Smooth muscle cell (in vitro differentiated cells): ENCODE results near the gene IL16. TPM values are rescaled to one million over a fixed set of nuclear protein-coding genes. Genes with fewer than 3 reads are reported as not detected.

ENCODE experiments used
- DNase-seq: peaks from one replicate; lab custom pipeline; 2025; ENCODE audit not compliant: unreplicated experiment; lab: John Stamatoyannopoulos, UW
- H2AFZ ChIP-seq: fragments of 200-600 bp; sonication (generic); 2 replicates; pipeline ENCODE4 v1.6.0; 2016; ENCODE audit warnings: antibody characterized with exemption, low read depth, mild to moderate bottlenecking
- H3F3A ChIP-seq: fragments of 200-600 bp; sonication (generic); 2 replicates; pipeline ENCODE4 v1.6.0; 2017; ENCODE audit warnings: antibody characterized with exemption, low read depth
- H3K27ac ChIP-seq: fragments of 200-600 bp; sonication (generic); 2 replicates; pipeline ENCODE4 v1.5.1; 2016; ENCODE audit warnings: low read depth, mild to moderate bottlenecking
- H3K27me3 ChIP-seq: fragments of 200-600 bp; sonication (generic); 2 replicates; pipeline ENCODE4 v1.6.1; 2016; ENCODE audit warnings: low read depth, mild to moderate bottlenecking
- H3K36me3 ChIP-seq: fragments of 200-600 bp; sonication (generic); 2 replicates; pipeline ENCODE4 v1.5.1; 2016; ENCODE audit warnings: low read depth
- H3K4me1 ChIP-seq: fragments of 200-600 bp; sonication (generic); 2 replicates; pipeline ENCODE4 v1.5.1; 2016; ENCODE audit warnings: low read depth
- H3K4me2 ChIP-seq: fragments of 200-600 bp; sonication (generic); 2 replicates; pipeline ENCODE4 v1.6.0; 2016; ENCODE audit warnings: mild to moderate bottlenecking
- H3K4me3 ChIP-seq: fragments of 200-600 bp; sonication (generic); 2 replicates; pipeline ENCODE4 v1.5.1; 2016; ENCODE audit warnings: mild to moderate bottlenecking
- H3K79me2 ChIP-seq: fragments of 200-600 bp; sonication (generic); 2 replicates; pipeline ENCODE4 v1.6.0; 2016; ENCODE audit warnings: low read depth, mild to moderate bottlenecking
- H3K9ac ChIP-seq: fragments of 200-600 bp; sonication (generic); 2 replicates; pipeline ENCODE4 v1.6.0; 2016; ENCODE audit warnings: low read depth
- H3K9me3 ChIP-seq: fragments of 200-600 bp; sonication (generic); replicated peaks from 2 replicates; pipeline ENCODE4 v1.5.1; 2016; ENCODE audit warnings: low read depth
- H4K20me1 ChIP-seq: fragments of 200-600 bp; sonication (generic); 2 replicates; pipeline ENCODE4 v1.6.0; 2016; ENCODE audit warnings: low read depth
- CTCF ChIP-seq: fragments of 200-600 bp; sonication (generic); IDR thresholded peaks from 2 replicates; pipeline ENCODE4 v1.5.1; 2017; ENCODE audit warnings: borderline replicate concordance, mild to moderate bottlenecking, antibody characterized with exemption; ENCODE audit not compliant: insufficient read depth, poor library complexity, severe bottlenecking
- WGBS: methylation state at CpG from one replicate; pipeline ENCODE4 v1.1.7; 2016; ENCODE audit warnings: low lambda C conversion rate; 5-methylcytosine and 5-hydroxymethylcytosine counted together
- polyA plus RNA-seq: library from polyadenylated mRNA; unstranded; fragments of >200 nt; fragmentation: Nextera tagmentation; extraction: Ambion mirVana; gene quantifications from 2 replicates; pipeline ENCODE4 v1.2.1, GENCODE V29; 2016
- total RNA-seq: library from RNA; depleted of rRNA; stranded (reverse); fragments of >200 nt; gene quantifications from 2 replicates; pipeline ENCODE4 v1.2.3, GENCODE V29; 2014

IL16 gene
- total and polyA plus RNA-seq, 2 experiments from 2014 or later, result 1.3 to 1.4 TPM

- Histone ChIP-seq H3F3A (no peaks in the 10 kb centered on the region), H3K9ac (no peak overlapping the region), H2AFZ (no peak overlapping the region), H3K27me3 (no peaks in the 10 kb centered on the region), H3K4me2 (no peak overlapping the region), H3K4me1 (no peaks in the 10 kb centered on the region), H3K79me2 (no peaks in the 10 kb centered on the region), H4K20me1 (no peaks in the 10 kb centered on the region), H3K9me3 (no peaks in the 10 kb centered on the region), H3K36me3 (no peaks in the 10 kb centered on the region), H3K27ac (no peak overlapping the region), H3K4me3 (no peak overlapping the region)
- no peak for DNase-seq
- no peak for TF ChIP-seq CTCF
- 81% methylated on average over 9 of the region's 9 CpGs for WGBS
Measured at GRCh38 chr15:81293728-81294515, 97.2 kb downstream of the IL16 start.

- Histone ChIP-seq H3K4me3 (no peak overlapping the region), H3K4me1 (no peaks in the 10 kb centered on the region), H3K9ac (no peak overlapping the region), H3K79me2 (no peaks in the 10 kb centered on the region), H3K9me3 (no peaks in the 10 kb centered on the region), H3K27me3 (no peaks in the 10 kb centered on the region), H3K36me3 (no peaks in the 10 kb centered on the region), H3K27ac (no peak overlapping the region), H4K20me1 (no peaks in the 10 kb centered on the region), H2AFZ (no peak overlapping the region), H3K4me2 (no peak overlapping the region), H3F3A (no peaks in the 10 kb centered on the region)
- no peak for DNase-seq
- TF ChIP-seq CTCF, result no peak
- WGBS, result 62% methylated on average over 6 of the region's 6 CpGs
Measured at GRCh38 chr15:81294516-81294880, 97.8 kb downstream of the IL16 start.

GRCh38 chr15:81295486-81296121 is 98.9 kb downstream of the IL16 start:
- H3K27me3 ChIP-seq, result no peaks in the 10 kb centered on the region
- no peaks in the 10 kb centered on the region for H3K9me3 ChIP-seq
- DNase-seq, result no peak
- H3K36me3 ChIP-seq, result no peaks in the 10 kb centered on the region
- H3K4me3 ChIP-seq, result no peak overlapping the region
- no peaks in the 10 kb centered on the region for H3K79me2 ChIP-seq
- no peak overlapping the region for H3K27ac ChIP-seq
- no peaks in the 10 kb centered on the region for H4K20me1 ChIP-seq
- 87% methylated on average over 5 of the region's 5 CpGs for WGBS
- no peak overlapping the region for H3K4me2 ChIP-seq
- TF ChIP-seq CTCF, result no peak
- H3K4me1 ChIP-seq, result no peaks in the 10 kb centered on the region
- no peak overlapping the region for H3K9ac ChIP-seq
- H3F3A ChIP-seq, result no peaks in the 10 kb centered on the region
- no peak overlapping the region for H2AFZ ChIP-seq
